Measurements from ENCODE around the gene LRP11. TPM values are rescaled to one million over a fixed set of nuclear protein-coding genes. Genes with fewer than 3 reads are reported as not detected.

LRP11 gene
- total RNA-seq, 4 donors from 2014 or later, result 56.0 to 98.3 (median 78.4) TPM

DNA sequence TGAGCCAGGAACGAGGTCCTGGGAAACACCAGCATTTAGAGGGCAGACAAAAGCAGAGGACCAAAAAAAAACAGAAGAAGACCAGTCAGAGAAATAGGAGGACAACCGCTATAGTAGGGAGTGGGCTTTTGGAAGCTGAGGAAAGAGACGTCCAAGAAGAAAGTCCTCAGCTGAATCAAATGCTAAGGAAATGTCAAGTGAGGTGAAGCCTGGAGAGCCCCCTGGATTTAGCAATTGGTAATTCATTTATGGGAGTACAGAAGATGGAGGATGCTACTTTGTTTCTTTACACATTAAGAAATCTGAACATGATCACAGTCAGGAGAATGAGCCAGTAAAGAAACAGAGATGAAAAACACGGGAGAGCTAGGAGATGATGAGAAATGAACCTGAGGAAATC, 41.1 kb downstream of the LRP11 start:
- no peak overlapping the region for H3K4me3 ChIP-seq (ENCODE audit: low read depth, poor library complexity, severe bottlenecking)
- TF ChIP-seq POLR2A (IDR thresholded peaks at IDR 0.05), result no peak
- TF ChIP-seq, protein P1, sequence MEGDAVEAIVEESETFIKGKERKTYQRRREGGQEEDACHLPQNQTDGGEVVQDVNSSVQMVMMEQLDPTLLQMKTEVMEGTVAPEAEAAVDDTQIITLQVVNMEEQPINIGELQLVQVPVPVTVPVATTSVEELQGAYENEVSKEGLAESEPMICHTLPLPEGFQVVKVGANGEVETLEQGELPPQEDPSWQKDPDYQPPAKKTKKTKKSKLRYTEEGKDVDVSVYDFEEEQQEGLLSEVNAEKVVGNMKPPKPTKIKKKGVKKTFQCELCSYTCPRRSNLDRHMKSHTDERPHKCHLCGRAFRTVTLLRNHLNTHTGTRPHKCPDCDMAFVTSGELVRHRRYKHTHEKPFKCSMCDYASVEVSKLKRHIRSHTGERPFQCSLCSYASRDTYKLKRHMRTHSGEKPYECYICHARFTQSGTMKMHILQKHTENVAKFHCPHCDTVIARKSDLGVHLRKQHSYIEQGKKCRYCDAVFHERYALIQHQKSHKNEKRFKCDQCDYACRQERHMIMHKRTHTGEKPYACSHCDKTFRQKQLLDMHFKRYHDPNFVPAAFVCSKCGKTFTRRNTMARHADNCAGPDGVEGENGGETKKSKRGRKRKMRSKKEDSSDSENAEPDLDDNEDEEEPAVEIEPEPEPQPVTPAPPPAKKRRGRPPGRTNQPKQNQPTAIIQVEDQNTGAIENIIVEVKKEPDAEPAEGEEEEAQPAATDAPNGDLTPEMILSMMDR (IDR thresholded peaks at IDR 0.05), result no peak
- 86 to 89% methylated on average over 4 of the region's 4 CpGs for WGBS, 2 donors
- no peak for DNase-seq (ENCODE audit: low spot score in 2 of 2)
- intact Hi-C loops (cut with DNase I; ENCODE audit: low total_unique reads), result no loop called here

DNA sequence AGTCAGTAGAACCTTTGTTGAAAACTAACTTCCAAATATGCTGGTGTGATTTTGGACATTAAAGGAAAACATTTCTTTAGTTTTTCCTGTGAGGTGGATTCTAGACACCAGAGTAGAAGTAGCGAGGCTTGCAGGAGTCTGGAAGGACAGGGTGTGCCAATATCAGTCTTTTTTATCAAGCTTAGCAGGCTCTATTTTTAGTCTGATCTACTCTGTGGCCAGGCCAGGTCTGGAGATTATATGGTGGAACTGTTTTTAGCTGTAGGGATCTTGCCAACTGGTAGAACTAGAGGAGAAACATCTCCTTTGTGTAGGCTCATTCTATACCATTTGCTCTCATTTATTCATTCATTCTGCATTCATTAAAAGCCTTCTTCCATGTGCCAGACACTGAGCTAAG, 42.7 kb downstream of the LRP11 start:
- no peak overlapping the region for H3K4me3 ChIP-seq (ENCODE audit: low read depth, poor library complexity, severe bottlenecking)
- intact Hi-C loops (cut with DNase I; ENCODE audit: low total_unique reads), result no loop called here
- WGBS, 2 donors, result 83 to 88% methylated on average over 1 of the region's 1 CpG
- DNase-seq (ENCODE audit: low spot score in 2 of 2), result no peak
- TF ChIP-seq, protein P1 (IDR thresholded peaks at IDR 0.05), result no peak

DNA sequence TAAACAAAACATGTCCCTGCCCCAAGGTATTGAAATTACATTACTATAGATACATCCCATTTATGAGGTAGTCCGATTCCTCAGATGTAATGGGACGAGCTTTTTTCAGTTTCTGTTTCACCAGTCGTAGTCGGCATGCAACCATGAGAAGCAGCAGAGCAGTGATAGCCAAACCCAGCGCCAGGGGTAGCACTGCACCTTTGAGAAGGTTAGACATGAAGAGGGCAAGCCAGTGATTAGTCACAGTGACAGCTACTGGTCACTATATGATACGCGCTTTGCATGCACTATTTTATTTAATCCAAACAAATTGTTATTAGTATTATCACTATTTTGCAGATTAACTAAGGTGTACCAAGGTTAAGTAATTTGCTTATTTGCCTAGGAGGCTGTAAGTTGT, 43.7 kb downstream of the LRP11 start:
- intact Hi-C loops (cut with DNase I; ENCODE audit: low total_unique reads), result no loop called here
- DNase-seq (ENCODE audit: low spot score in 2 of 2), result no peak
- H3K4me3 ChIP-seq (ENCODE audit: low read depth, poor library complexity, severe bottlenecking), result no peak overlapping the region
- no peak for TF ChIP-seq POLR2A (IDR thresholded peaks at IDR 0.05)
- TF ChIP-seq, protein P1 (IDR thresholded peaks at IDR 0.05), result no peak
- 94% methylated on average over 7 of the region's 7 CpGs for WGBS, 2 donors

DNA sequence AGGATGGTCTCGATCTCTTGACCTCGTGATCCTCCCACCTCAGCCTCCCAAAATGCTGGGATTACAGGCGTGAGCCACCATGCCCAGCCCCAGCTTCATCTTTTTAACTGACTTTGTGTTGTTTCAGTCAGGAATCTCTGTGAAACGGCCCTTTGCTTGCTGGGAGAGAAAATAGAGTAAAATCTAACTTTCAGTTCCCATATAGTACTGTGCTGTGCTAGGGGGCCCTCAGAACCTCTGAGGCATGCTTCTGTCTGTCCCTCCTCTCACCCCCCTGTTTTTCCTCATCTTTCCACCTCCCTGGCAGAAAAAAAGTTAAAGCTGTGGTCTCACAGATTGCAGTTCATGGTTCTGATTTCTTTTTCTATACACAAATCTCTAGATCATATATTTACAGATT, 48.4 kb downstream of the LRP11 start:
- H3K4me3 ChIP-seq (ENCODE audit: low read depth, poor library complexity, severe bottlenecking), result no peak overlapping the region
- intact Hi-C loops (cut with DNase I; ENCODE audit: low total_unique reads), result loop anchor here (1.0 kb wide), 1 partner anchor 13 kb away; no protein-coding TSS in a partner anchor
- 92 to 95% methylated on average over 4 of the region's 4 CpGs for WGBS, 2 donors
- TF ChIP-seq, protein P1 (IDR thresholded peaks at IDR 0.05), result no peak
- no peak for TF ChIP-seq POLR2A (IDR thresholded peaks at IDR 0.05)
- no peak for DNase-seq (ENCODE audit: low spot score in 2 of 2)

DNA sequence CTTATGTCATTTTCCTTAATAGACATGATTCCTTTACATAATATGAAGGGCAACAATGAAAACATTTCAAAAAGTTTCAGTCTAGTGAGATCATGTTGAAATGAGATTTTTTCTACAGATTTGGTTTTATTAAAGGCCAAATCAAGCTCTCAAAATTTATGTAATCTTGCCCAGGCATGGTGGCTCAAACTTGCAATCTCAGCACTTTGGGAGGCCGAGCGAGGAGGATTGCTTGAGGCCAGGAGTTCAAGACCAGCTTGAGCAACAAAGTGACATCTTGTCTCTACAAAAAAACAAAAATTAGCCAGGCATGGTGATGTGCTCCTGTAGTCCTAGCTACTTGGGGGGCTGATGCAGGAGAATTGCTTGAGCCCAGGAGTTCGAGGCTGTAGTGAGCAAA, 50.8 kb downstream of the LRP11 start:
- WGBS, 2 donors, result 98 to 100% methylated on average over 3 of the region's 3 CpGs
- DNase-seq (ENCODE audit: low spot score in 2 of 2), result no peak
- intact Hi-C loops (cut with DNase I; ENCODE audit: low total_unique reads), result no loop called here
- no peak overlapping the region for H3K4me3 ChIP-seq (ENCODE audit: low read depth, poor library complexity, severe bottlenecking)
- TF ChIP-seq POLR2A (IDR thresholded peaks at IDR 0.05), result no peak
- TF ChIP-seq, protein P1 (IDR thresholded peaks at IDR 0.05), result no peak

DNA sequence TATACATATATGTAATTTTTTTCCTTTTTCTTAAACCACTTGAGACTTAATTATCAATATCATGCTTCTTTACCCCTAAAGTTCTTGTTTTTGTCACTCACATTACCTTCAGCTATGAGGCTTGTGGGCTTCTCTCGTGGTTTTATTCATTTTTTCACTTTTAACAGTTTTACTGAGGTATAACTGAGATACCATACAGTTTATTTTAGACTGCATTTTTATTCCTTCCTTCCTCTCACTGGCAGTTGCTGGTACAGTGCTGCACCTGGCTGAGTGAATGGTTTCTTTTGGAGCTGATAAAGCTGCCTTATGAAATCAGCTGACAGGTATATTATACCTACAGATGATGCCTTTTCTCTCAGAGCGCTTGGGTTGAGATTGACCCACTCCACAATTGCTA, 54.4 kb downstream of the LRP11 start:
- no peak overlapping the region for H3K4me3 ChIP-seq (ENCODE audit: low read depth, poor library complexity, severe bottlenecking)
- DNase-seq (ENCODE audit: low spot score in 2 of 2), result no peak
- TF ChIP-seq POLR2A (IDR thresholded peaks at IDR 0.05), result no peak
- TF ChIP-seq, protein P1 (IDR thresholded peaks at IDR 0.05), result no peak
- 87 to 92% methylated on average over 2 of the region's 2 CpGs for WGBS, 2 donors
- intact Hi-C loops (cut with DNase I; ENCODE audit: low total_unique reads), result loop anchor here (2.0 kb wide), 1 partner anchor 15 kb away; no protein-coding TSS in a partner anchor

Measured in lower leg skin (tissue), 4 donors.